ENCODE measurements around the gene HAND2. TPM values are rescaled to one million over a fixed set of nuclear protein-coding genes. Genes with fewer than 3 reads are reported as not detected.
A peak's percentile ranks its signal among the peaks of the same experiment; 100 is the strongest.

HAND2 gene
- total RNA-seq, 1 experiment from 2014 or later, result 2.2 TPM

GRCh38 chr4:173536808-173537429, 6.9 kb upstream of the HAND2 start:
- peak; percentile 27 for DNase-seq (ENCODE audit: low read depth)

- no peak for DNase-seq (ENCODE audit: low read depth)
These were observed 5.9 kb upstream of the HAND2 start for GRCh38 chr4:173535957-173536356.

- no peak for DNase-seq (ENCODE audit: low read depth)
These were observed 5.3 kb upstream of the HAND2 start for GRCh38 chr4:173535165-173535902.

GRCh38 chr4:173534434-173534833, 4.4 kb upstream of the HAND2 start:
- DNase-seq (ENCODE audit: low read depth), result no peak

- DNase-seq (ENCODE audit: low read depth), result no peak
These were observed 2.9 kb upstream of the HAND2 start for GRCh38 chr4:173532725-173533511.

GRCh38 chr4:173531086-173531965, 1.3 kb upstream of the HAND2 start:
- DNase-seq (ENCODE audit: low read depth), result no peak

- DNase-seq (ENCODE audit: low read depth), result no peak
These were observed 477 bp upstream of the HAND2 start for GRCh38 chr4:173530326-173531085.

GRCh38 chr4:173528378-173529321, 1.4 kb downstream of the HAND2 start:
- no peak for DNase-seq (ENCODE audit: low read depth)

- no peak for DNase-seq (ENCODE audit: low read depth)
These were observed 2.7 kb downstream of the HAND2 start for GRCh38 chr4:173527103-173527891.

GRCh38 chr4:173526724-173527102, 3.3 kb downstream of the HAND2 start:
- DNase-seq (ENCODE audit: low read depth), result no peak

- no peak for DNase-seq (ENCODE audit: low read depth)
These were observed 4.0 kb downstream of the HAND2 start for GRCh38 chr4:173526027-173526482.

GRCh38 chr4:173525118-173526011, 4.7 kb downstream of the HAND2 start:
- DNase-seq (ENCODE audit: low read depth), result no peak

GRCh38 chr4:173524218-173525117, 5.6 kb downstream of the HAND2 start:
- DNase-seq (ENCODE audit: low read depth), result no peak

- no peak for DNase-seq (ENCODE audit: low read depth)
These were observed 7.1 kb downstream of the HAND2 start for GRCh38 chr4:173522951-173523395.

- peak; percentile 67 for DNase-seq (ENCODE audit: low read depth)
These were observed 7.7 kb downstream of the HAND2 start for GRCh38 chr4:173522160-173522950.
